Measurements from ENCODE around the gene PIK3AP1. TPM values are rescaled to one million over a fixed set of nuclear protein-coding genes. Genes with fewer than 3 reads are reported as not detected.

PIK3AP1 gene
- total and polyA plus RNA-seq, 2 of the 8 experiments (the other 6 are each of a cell fraction or from before 2014, with no cell fraction given), result 1.9 to 4.5 TPM

GRCh38 chr10:96646751-96647166 lies 73.6 kb downstream of the PIK3AP1 start (continued):
- TF ChIP-seq TAF1 (IDR thresholded peaks at IDR 0.05; ENCODE audit: low read depth, low read length) (no peak), ATF2 (IDR thresholded peaks at IDR 0.05; ENCODE audit: low read length) (no peak), YY1 (IDR thresholded peaks at IDR 0.05; ENCODE audit: low read depth, low read length) (no peak), KDM1A (IDR thresholded peaks at IDR 0.05; ENCODE audit: borderline replicate concordance, low read length) (no peak), SUZ12 (IDR thresholded peaks at IDR 0.05; ENCODE audit: low read length) (no peak), CEBPB (IDR thresholded peaks at IDR 0.05; ENCODE audit: low read depth, low read length) (no peak), JUND (IDR thresholded peaks at IDR 0.05; ENCODE audit: low read length) (no peak), TEAD4 (IDR thresholded peaks at IDR 0.05; ENCODE audit: low read depth, low read length) (no peak), BACH1 (IDR thresholded peaks at IDR 0.05; ENCODE audit: low read length) (no peak)

Measured in H1 (cell line).